HG02763 (cell line): ENCODE results near the gene TIMM23.
A peak's percentile ranks its signal among the peaks of the same experiment; 100 is the strongest.
"Not testable (repeated sequence)": the region's sequence is repeated elsewhere in the genome, so short reads cannot be mapped to it uniquely, and the experiment has no call there.

Source experiments
- ATAC-seq: cut with Tn5 transposase; IDR thresholded peaks from one replicate; pipeline ENCODE4 v1.9.1; 2021; ENCODE audit warnings: mild to moderate bottlenecking, moderate library complexity; ENCODE audit not compliant: unreplicated experiment

The TIMM23 gene

GRCh38 chr10:46020344-46020657 is 48.0 kb downstream of the TIMM23 start:
- ATAC-seq: no peak

DNA sequence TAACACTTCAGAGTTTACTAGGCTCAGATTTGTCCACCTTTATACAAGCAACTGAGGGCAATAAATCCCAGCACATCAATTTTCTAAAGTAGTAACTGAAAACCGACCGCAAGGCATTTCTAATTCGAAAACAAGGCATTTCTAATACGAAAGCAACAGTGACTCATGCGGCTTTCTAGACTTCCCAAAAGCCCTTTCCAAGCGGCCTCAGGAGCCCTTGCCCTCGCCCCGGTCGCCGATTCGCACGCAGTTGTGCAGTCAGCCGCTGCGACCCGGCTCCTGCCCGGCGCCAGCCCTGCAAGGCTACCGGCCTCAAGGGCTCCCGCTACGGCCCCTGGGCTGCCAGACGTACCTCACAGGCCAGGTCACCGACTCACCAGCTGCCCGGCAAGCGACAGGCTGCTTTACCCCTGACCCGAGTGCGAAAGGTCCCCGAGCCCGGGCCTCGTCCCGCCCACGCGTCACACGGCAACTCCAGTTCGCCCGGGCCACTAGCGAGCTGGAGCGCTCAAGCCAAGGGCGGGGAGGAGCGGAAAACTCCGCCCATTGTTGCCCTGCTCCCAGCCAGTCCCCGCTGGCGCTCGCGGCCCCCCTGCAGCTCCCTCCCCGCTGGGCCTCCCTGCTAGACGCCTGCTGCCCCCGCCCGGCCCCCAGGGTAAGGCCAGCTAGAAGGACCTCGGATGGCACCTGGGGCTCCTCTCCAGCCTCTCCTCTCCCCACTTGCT is 50.9 kb downstream of the TIMM23 start:
- peak; percentile 94 for ATAC-seq

GRCh38 chr10:46024948-46025347 is 52.7 kb downstream of the TIMM23 start:
- ATAC-seq: no peak

DNA sequence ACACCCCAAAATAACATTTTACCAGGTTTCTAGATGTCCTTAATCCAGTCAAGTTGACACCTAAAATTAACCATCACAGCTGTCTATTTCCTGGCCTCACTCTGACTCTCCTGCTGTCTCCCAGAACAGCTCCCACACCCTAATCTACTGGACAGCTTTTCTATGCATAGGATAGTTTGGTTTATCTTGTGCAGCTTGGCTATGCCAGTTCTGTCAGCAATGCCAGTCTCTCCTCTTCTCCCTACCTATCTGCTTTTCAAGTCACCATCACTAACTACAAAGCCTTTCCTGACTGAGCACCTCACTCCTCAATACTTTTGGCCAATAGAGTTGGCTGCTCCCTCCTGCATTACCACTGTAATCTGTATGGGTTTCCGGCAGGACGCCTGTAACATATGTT is 53.1 kb downstream of the TIMM23 start:
- no peak for ATAC-seq

DNA sequence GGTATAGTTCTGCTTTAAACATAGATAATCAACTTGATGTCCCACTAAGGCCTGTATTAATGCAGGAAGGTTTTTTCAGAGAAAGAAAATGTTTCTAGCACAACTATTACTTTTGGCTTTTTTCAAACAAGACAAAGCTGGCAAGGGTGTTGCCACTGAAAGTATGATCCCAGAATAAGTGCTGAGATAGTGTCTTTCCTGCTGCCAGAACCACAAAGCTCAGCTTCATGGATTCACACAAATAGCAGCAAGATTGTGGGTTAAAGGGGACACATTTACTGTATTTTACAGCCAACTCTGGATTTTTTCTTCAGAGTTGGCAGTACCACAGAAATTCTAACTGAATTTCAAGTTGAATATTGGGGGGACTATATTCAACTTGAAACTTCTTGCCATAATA is 53.8 kb downstream of the TIMM23 start:
- ATAC-seq: no peak

DNA sequence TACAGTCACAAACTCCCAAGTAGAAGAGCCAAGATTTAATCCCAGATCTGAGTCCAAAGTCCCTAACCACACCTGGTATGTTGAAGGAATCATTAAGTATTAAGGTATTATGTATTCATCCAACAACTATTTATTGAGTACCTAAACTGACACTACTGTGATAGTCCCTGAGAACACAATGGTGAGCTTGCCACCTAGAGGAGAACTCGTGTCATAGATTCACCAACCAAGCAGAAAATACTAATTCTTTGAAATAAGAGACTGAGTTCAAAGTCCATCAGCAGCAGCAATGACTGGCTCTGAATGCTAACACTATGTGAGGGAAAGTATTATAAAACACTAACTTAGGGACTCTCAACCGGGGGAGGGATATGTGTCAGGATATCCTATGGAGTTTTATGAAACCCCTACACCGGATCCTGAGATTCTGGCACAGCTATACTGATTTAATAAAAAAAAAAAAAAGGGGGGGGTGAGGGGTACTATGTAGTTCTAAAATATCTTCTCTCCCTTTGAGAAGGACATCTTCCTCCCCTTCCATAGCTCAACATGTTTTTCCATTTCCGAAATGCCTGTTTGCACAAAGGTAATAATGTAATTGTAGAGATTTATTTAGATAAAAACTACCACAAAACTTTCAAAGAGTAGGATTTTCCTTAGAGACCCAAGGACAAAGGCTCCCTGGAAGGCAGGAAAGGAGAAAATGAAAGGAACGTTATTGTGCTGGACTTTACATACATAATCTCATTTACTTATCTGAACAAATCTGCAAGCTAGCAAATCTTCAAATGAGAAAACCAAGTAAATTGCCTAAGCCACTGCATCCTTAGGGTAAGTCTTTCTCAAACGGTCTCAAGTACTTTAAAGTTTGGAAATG is 56.5 kb downstream of the TIMM23 start:
- peak; percentile 31 for ATAC-seq

DNA sequence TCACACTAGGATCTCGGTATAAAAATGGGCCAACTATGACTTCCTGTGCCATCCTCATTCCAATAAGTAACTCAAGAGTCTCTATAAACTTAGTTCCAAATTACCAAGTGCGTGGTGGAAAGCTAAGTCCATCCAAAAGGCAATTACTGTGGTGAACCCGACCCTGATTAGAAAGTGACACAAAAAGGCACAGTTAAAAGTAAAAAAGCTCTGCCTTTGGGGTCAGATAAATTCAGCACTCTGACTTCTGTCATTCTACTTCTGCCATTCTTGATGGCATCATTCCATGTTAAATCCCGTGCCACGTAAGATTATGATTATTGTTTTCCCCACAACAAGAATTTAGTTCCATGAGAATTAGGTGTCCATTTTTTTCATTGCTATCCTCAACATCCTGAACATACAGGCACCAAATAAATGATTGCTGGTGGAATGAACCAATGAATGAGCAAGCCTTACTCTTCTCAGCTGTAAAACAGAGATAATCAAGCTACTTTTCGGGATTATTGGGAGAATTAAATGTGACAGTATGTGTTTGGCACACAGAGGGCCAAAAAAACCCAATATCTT is 57.3 kb downstream of the TIMM23 start:
- ATAC-seq: no peak

- peak; percentile 95 for ATAC-seq
Observed at GRCh38 chr10:46030091-46030937, 58.0 kb downstream of the TIMM23 start, which contains the start of gene NCOA4. TSS of gene NCOA4 (minus strand) at chr10:46030623. CDS start at chr10:46016680, 13,943 bp downstream.

GRCh38 chr10:46031648-46032532 is 59.6 kb downstream of the TIMM23 start:
- no peak for ATAC-seq

- no peak for ATAC-seq
Observed at GRCh38 chr10:46033602-46034011, 61.3 kb downstream of the TIMM23 start.

DNA sequence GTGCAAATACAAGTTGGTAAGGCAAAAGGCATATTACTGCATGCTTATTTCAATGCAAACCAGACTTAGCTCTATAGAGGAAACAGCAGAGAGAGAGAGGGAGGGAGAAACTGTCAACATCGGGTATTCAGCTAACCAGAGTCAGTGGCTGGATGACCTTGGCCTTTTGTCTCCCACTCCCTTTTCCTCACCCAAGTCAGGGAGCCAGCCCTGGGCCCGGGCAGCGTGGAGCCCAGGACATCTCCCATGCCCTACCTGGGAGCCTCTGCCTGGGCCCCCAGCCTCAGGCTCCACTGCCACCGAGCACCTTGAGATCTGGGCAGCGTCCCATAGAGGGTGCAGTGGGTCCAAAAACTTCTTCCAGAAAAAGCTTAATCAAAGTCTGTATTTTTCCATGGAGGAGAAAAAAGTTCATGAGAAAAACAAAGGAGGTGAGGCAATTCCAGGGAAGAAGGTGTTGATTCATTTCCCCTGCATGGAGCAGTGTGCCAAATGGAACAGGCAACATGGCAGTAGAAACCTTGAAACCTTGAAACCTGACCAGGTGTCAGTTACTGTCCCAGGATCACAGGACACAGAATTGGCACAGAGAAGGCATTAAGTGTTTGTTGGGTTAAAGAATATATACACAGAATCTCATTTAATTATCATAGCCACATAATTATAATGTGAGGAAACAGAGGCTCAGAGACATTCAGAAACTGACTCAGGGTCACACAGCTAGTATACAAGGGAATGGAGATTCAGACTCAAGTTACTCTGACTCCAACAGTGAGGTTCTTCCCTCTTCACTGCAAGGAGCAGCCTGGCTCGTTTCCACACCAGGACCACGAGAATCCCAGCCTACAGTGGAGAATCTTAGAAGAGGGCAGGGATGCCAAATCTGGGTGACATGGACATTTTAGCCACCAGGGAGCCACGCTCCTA is 63.9 kb downstream of the TIMM23 start:
- no peak for ATAC-seq

GRCh38 chr10:46037107-46037825 is 65.0 kb downstream of the TIMM23 start:
- no peak for ATAC-seq

DNA sequence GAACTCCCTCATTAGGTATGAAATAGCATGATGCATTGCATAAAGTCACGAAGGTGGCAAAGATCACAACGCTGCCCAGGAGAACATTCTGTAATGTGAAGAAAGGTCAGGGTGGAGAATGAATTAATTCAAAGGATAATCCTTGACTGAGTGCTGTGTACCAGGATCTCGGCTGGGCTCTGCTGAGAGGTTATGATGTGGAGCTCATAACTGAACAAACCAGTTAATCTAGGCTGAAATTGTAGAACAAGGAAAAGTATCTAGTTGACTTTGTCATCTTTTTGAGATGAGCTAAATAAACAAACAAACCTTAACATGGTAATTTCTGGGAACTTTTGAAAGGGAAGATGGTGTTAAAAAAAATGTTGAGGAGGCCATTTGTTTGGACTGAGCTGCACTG is 67.7 kb downstream of the TIMM23 start:
- ATAC-seq: no peak

DNA sequence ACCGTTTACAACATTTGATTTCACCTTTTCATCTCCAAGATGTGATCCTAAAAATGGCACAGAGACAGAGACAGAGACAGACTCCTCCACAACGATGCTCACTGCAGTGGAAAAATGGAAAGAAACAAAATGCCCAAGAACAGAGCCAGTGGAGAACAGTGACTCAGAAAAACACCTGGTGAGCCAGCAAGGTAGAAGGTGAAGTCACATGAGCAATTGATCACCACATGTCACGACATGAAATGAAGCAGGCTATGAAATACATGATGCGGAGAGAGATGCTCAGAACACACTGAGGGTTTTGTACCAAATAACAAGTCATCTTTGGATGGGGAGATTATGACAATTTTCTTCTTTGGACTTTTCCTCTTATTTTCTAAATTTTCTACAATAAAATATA is 70.2 kb downstream of the TIMM23 start:
- no peak for ATAC-seq

- ATAC-seq: no peak
Observed at GRCh38 chr10:46046261-46046660, 74.0 kb downstream of the TIMM23 start, which contains the start of gene MSMB. TSS of gene MSMB (minus strand) at chr10:46046269. CDS start at chr10:46046237, 32 bp downstream.

GRCh38 chr10:46048152-46048551 is 75.9 kb downstream of the TIMM23 start:
- ATAC-seq: no peak

- ATAC-seq: not testable (repeated sequence)
Observed at GRCh38 chr10:46049497-46049831, 77.2 kb downstream of the TIMM23 start.

- ATAC-seq: no peak
Observed at GRCh38 chr10:46050941-46051623, 78.8 kb downstream of the TIMM23 start.
